ENCODE data around the gene NCOR1.
"Not testable (repeated sequence)": the region's sequence is repeated elsewhere in the genome, so short reads cannot be mapped to it uniquely, and the experiment has no call there.

Gene NCOR1

GRCh38 chr17:16211590-16211989 is 3.7 kb downstream of the NCOR1 start:
- Histone ChIP-seq H3K4me3 (ENCODE audit: low read depth, low read length) (no peak overlapping the region), H3K4me1 (no peaks in the 10 kb centered on the region), H3K36me3 (0 out of 2 replicates have a peak, but pooled peaks cover 3% of the 10 kb centered on the region), H3K9me3 (no peaks in the 10 kb centered on the region), H3K27me3 (no peaks in the 10 kb centered on the region)
- no peak for TF ChIP-seq CTCF (IDR thresholded peaks at IDR 0.05; ENCODE audit: low read depth, low read length)
- DNase-seq, result no peak

GRCh38 chr17:16204763-16205162 is 10.6 kb downstream of the NCOR1 start:
- not testable (repeated sequence) for DNase-seq; H3K36me3 ChIP-seq; H3K9me3 ChIP-seq; H3K4me1 ChIP-seq; H3K4me3 ChIP-seq (ENCODE audit: low read depth, low read length); H3K27me3 ChIP-seq

- H3K4me3 ChIP-seq (ENCODE audit: low read depth, low read length); H3K36me3 ChIP-seq; H3K9me3 ChIP-seq; DNase-seq; H3K27me3 ChIP-seq; H3K4me1 ChIP-seq: not testable (repeated sequence)
Observed at GRCh38 chr17:16202554-16203500, 12.5 kb downstream of the NCOR1 start.

GRCh38 chr17:16201693-16202131 is 13.6 kb downstream of the NCOR1 start:
- not testable (repeated sequence) for H3K4me1 ChIP-seq; DNase-seq; H3K4me3 ChIP-seq (ENCODE audit: low read depth, low read length); H3K9me3 ChIP-seq; H3K27me3 ChIP-seq; H3K36me3 ChIP-seq

- no peak for DNase-seq
- H3K4me3 ChIP-seq (ENCODE audit: low read depth, low read length), result no peak overlapping the region
- no peaks in the 10 kb centered on the region for H3K36me3 ChIP-seq
- H3K4me1 ChIP-seq, result no peaks in the 10 kb centered on the region
- no peaks in the 10 kb centered on the region for H3K9me3 ChIP-seq
- no peaks in the 10 kb centered on the region for H3K27me3 ChIP-seq
- TF ChIP-seq CTCF (IDR thresholded peaks at IDR 0.05; ENCODE audit: low read depth, low read length), result no peak
Observed at GRCh38 chr17:16199093-16199492, 16.2 kb downstream of the NCOR1 start.

GRCh38 chr17:16197276-16197675 is 18.1 kb downstream of the NCOR1 start:
- no peaks in the 10 kb centered on the region for H3K9me3 ChIP-seq
- H3K4me1 ChIP-seq, result no peaks in the 10 kb centered on the region
- H3K36me3 ChIP-seq, result no peaks in the 10 kb centered on the region
- H3K27me3 ChIP-seq, result no peaks in the 10 kb centered on the region
- no peak for TF ChIP-seq CTCF (IDR thresholded peaks at IDR 0.05; ENCODE audit: low read depth, low read length)
- no peak overlapping the region for H3K4me3 ChIP-seq (ENCODE audit: low read depth, low read length)
- DNase-seq, result no peak

- H3K36me3 ChIP-seq; H3K9me3 ChIP-seq; DNase-seq; H3K4me3 ChIP-seq (ENCODE audit: low read depth, low read length); H3K27me3 ChIP-seq; H3K4me1 ChIP-seq: not testable (repeated sequence)
Observed at GRCh38 chr17:16194307-16194835, 21.0 kb downstream of the NCOR1 start.

GRCh38 chr17:16191604-16192003 is 23.7 kb downstream of the NCOR1 start:
- Histone ChIP-seq H3K36me3 (no peaks in the 10 kb centered on the region), H3K4me3 (ENCODE audit: low read depth, low read length) (no peak overlapping the region)
- no peak for TF ChIP-seq CTCF (IDR thresholded peaks at IDR 0.05; ENCODE audit: low read depth, low read length)

More at GRCh38 chr17:16191604-16192003, 23.7 kb downstream of the NCOR1 start:
- H3K4me1 ChIP-seq, result no peaks in the 10 kb centered on the region
- no peak for DNase-seq
- H3K9me3 ChIP-seq, result no peaks in the 10 kb centered on the region
- H3K27me3 ChIP-seq, result no peaks in the 10 kb centered on the region
